OCI-LY7 (cell line): Measurements from ENCODE around the gene CEBPB.

ENCODE experiments used
- CTCF ChIP-seq: fragments of 200-600 bp; sonication (generic); conservative IDR thresholded peaks from 2 replicates; pipeline ENCODE4 v1.5.1; 2014; ENCODE audit warnings: mild to moderate bottlenecking, antibody characterized with exemption, low read length, moderate library complexity, mixed read lengths
- EZH2phosphoT487 ChIP-seq: fragments of 200-600 bp; sonication (generic); IDR thresholded peaks from 2 replicates; pipeline ENCODE4 v1.6.1; 2018; ENCODE audit warnings: low read depth, borderline replicate concordance, mild to moderate bottlenecking, mixed run types, antibody characterized with exemption, low read length, moderate library complexity, mixed read lengths

GRCh38 chr20:50213531-50214106, 23.0 kb downstream of the CEBPB start:
- TF ChIP-seq CTCF, result no peak
- TF ChIP-seq EZH2phosphoT487, result no peak
